HepG2 (cell line): ENCODE measurements around the gene TPPP3.
"Not testable (repeated sequence)": the region's sequence is repeated elsewhere in the genome, so short reads cannot be mapped to it uniquely, and the experiment has no call there.

Source experiments
- CC2D1A ChIP-seq: sonication (generic); formaldehyde crosslinking; IDR thresholded peaks from 2 replicates; pipeline ENCODE4 v1.8.1; 2023; ENCODE audit warnings: mild to moderate bottlenecking, missing genetic modification reagents
- HNRNPH1 ChIP-seq: fragments of 200-400 bp; formaldehyde crosslinking; optimal IDR thresholded peaks from 2 replicates; pipeline ENCODE3; 2017; ENCODE audit warnings: mild to moderate bottlenecking, low read depth, low read length
- SNAPC2 ChIP-seq: sonication (generic); formaldehyde crosslinking; IDR thresholded peaks from 2 replicates; pipeline ENCODE4 v1.8.1; 2022; ENCODE audit warnings: mild to moderate bottlenecking, missing genetic modification reagents
- ZNF672 ChIP-seq: sonication (generic); formaldehyde crosslinking; IDR thresholded peaks from 2 replicates; pipeline ENCODE4 v1.8.1; 2022; ENCODE audit warnings: missing genetic modification reagents
- ZNF720 ChIP-seq: sonication (generic); formaldehyde crosslinking; IDR thresholded peaks from 2 replicates; pipeline ENCODE4 v1.4.0; 2020; ENCODE audit warnings: missing genetic modification reagents
- TF ChIP-seq, protein P1 (sequence below): sonication (generic); formaldehyde crosslinking; IDR thresholded peaks from 2 replicates; pipeline ENCODE4 v1.5.0; 2020; ENCODE audit warnings: mild to moderate bottlenecking, missing genetic modification reagents, moderate library complexity
- TF ChIP-seq, protein P2 (sequence below): sonication (generic); formaldehyde crosslinking; IDR thresholded peaks from 2 replicates; pipeline ENCODE4 v1.4.0; 2020; ENCODE audit warnings: missing genetic modification reagents, borderline replicate concordance

DNA sequence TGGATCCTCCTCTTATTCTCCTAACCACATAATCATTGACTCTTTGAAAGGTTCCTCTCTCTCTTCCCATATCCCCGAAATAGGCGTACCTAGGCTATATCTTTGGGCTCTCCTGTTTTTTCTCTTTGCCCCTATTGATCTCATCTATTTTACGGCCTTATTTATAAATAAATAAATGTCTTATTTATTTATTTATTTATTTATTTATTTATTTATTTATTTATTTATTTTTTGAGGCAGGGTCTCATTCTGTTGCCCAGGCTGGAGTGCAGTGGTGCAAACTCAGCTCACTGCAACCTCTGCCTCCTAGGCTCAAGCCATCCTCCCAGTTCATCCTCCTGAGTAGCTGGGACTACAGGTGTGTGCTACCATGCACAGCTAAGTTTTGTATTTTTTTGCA lies 40.8 kb downstream of the TPPP3 start:
- TF ChIP-seq HNRNPH1; ZNF672 (CRISPR knock-in tag); SNAPC2; CC2D1A (CRISPR knock-in tag); ZNF720 (CRISPR knock-in tag): not testable (repeated sequence)
- TF ChIP-seq, protein P1, sequence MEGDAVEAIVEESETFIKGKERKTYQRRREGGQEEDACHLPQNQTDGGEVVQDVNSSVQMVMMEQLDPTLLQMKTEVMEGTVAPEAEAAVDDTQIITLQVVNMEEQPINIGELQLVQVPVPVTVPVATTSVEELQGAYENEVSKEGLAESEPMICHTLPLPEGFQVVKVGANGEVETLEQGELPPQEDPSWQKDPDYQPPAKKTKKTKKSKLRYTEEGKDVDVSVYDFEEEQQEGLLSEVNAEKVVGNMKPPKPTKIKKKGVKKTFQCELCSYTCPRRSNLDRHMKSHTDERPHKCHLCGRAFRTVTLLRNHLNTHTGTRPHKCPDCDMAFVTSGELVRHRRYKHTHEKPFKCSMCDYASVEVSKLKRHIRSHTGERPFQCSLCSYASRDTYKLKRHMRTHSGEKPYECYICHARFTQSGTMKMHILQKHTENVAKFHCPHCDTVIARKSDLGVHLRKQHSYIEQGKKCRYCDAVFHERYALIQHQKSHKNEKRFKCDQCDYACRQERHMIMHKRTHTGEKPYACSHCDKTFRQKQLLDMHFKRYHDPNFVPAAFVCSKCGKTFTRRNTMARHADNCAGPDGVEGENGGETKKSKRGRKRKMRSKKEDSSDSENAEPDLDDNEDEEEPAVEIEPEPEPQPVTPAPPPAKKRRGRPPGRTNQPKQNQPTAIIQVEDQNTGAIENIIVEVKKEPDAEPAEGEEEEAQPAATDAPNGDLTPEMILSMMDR (CRISPR knock-in tag) = not testable (repeated sequence)
- TF ChIP-seq, protein P2, sequence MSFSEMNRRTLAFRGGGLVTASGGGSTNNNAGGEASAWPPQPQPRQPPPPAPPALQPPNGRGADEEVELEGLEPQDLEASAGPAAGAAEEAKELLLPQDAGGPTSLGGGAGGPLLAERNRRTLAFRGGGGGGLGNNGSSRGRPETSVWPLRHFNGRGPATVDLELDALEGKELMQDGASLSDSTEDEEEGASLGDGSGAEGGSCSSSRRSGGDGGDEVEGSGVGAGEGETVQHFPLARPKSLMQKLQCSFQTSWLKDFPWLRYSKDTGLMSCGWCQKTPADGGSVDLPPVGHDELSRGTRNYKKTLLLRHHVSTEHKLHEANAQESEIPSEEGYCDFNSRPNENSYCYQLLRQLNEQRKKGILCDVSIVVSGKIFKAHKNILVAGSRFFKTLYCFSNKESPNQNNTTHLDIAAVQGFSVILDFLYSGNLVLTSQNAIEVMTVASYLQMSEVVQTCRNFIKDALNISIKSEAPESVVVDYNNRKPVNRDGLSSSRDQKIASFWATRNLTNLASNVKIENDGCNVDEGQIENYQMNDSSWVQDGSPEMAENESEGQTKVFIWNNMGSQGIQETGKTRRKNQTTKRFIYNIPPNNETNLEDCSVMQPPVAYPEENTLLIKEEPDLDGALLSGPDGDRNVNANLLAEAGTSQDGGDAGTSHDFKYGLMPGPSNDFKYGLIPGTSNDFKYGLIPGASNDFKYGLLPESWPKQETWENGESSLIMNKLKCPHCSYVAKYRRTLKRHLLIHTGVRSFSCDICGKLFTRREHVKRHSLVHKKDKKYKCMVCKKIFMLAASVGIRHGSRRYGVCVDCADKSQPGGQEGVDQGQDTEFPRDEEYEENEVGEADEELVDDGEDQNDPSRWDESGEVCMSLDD (CRISPR knock-in tag) = not testable (repeated sequence)
